Measurements from ENCODE around the gene ABI1.
A peak's percentile ranks its signal among the peaks of the same experiment; 100 is the strongest.

Gene ABI1

GRCh38 chr10:26887611-26888215 is 27.0 kb upstream of the ABI1 start:
- TF ChIP-seq CTCF (IDR thresholded peaks at IDR 0.05; ENCODE audit: insufficient read depth, low read length, missing control alignments), result no peak
- CTCF ChIA-PET, result interaction anchor here (1.0 to 14.1 kb wide), 3 partner anchors 162 to 473 kb away, joined by 3 to 361 read pairs (median 23); no protein-coding TSS in a partner anchor
- DNase-seq (ENCODE audit: low read depth, low spot score), result no peak

GRCh38 chr10:26881600-26882331 is 21.0 kb upstream of the ABI1 start:
- POLR2A ChIA-PET, result no interaction called here
- no peak for DNase-seq (ENCODE audit: low read depth, low spot score)
- CTCF ChIA-PET, result interaction anchor here (0.6 to 14.1 kb wide), 35 partner anchors 9 to 1155 kb away, joined by 3 to 361 read pairs (median 5); partner anchors contain the start of genes ABI1, PDSS1 and YME1L1
- TF ChIP-seq CTCF (IDR thresholded peaks at IDR 0.05; ENCODE audit: insufficient read depth, low read length, missing control alignments), result peak; percentile 67
- no peak overlapping the region for H3K4me3 ChIP-seq (ENCODE audit: low read depth, low read length)

More at GRCh38 chr10:26887611-26888215, 27.0 kb upstream of the ABI1 start:
- POLR2A ChIA-PET, result no interaction called here
- no peak overlapping the region for H3K4me3 ChIP-seq (ENCODE audit: low read depth, low read length)

- POLR2A ChIA-PET, result no interaction called here
- no peak for TF ChIP-seq CTCF (IDR thresholded peaks at IDR 0.05; ENCODE audit: insufficient read depth, low read length, missing control alignments)
- no peak for DNase-seq (ENCODE audit: low read depth, low spot score)
- CTCF ChIA-PET, result interaction anchor here (1.0 to 14.1 kb wide), 6 partner anchors 12 to 273 kb away, joined by 3 to 361 read pairs (median 26); partner anchors contain the start of gene ABI1
- no peak overlapping the region for H3K4me3 ChIP-seq (ENCODE audit: low read depth, low read length)
These were observed 19.0 kb upstream of the ABI1 start for GRCh38 chr10:26879744-26880143.

GRCh38 chr10:26870766-26871165 is 10.0 kb upstream of the ABI1 start:
- POLR2A ChIA-PET, result no interaction called here
- DNase-seq (ENCODE audit: low read depth, low spot score), result no peak
- CTCF ChIA-PET, result interaction anchor here (0.9 to 2.6 kb wide), 3 partner anchors 9 to 144 kb away, joined by 4 to 22 read pairs (median 16); partner anchors contain the start of gene ABI1
- no peak for TF ChIP-seq CTCF (IDR thresholded peaks at IDR 0.05; ENCODE audit: insufficient read depth, low read length, missing control alignments)
- H3K4me3 ChIP-seq (ENCODE audit: low read depth, low read length), result no peak overlapping the region

GRCh38 chr10:26869528-26869927 is 8.8 kb upstream of the ABI1 start:
- no peak for TF ChIP-seq CTCF (IDR thresholded peaks at IDR 0.05; ENCODE audit: insufficient read depth, low read length, missing control alignments)
- no peak for DNase-seq (ENCODE audit: low read depth, low spot score)
- CTCF ChIA-PET, result interaction anchor here (1.0 to 2.4 kb wide), 2 partner anchors 12 to 144 kb away, joined by 4 to 22 read pairs; no protein-coding TSS in a partner anchor
- no peak overlapping the region for H3K4me3 ChIP-seq (ENCODE audit: low read depth, low read length)
- POLR2A ChIA-PET, result no interaction called here

Data from AG04449 (cell line).